Measurements from ENCODE around the gene PRICKLE4. TPM values are rescaled to one million over a fixed set of nuclear protein-coding genes. Genes with fewer than 3 reads are reported as not detected.
A peak's percentile ranks its signal among the peaks of the same experiment; 100 is the strongest.

PRICKLE4 gene
- total RNA-seq, 1 experiment from 2014 or later = 1.6 TPM

DNA sequence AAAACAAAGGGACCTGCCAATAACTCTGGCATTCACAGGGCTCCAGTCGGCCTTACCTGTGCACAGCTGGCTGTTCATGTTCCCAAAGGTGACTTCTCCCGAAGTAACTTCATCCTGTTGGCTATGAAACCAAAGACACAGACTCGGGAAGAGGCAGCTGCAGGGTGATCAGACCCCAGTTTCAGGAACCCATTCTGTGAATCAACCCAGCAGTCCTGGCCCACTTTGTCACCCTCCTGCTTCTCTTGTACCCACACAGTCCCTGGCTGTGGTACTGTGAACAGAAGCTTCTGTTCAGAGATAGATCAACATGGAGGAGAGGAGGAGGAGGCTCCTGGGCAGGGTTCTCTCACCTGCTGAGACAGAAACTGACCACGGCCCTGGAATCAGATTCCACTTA, 24.7 kb upstream of the PRICKLE4 start:
- POLR2A ChIA-PET = no interaction called here
- no peak overlapping the region for H3K27ac ChIP-seq (ENCODE audit: low read length)
- in situ Hi-C loops (cut with HindIII; ENCODE audit: low pct_unique_long_range_greater_than_20kb, low sequenced_read_pairs) (no loop called here), intact Hi-C loops (cut with micrococcal nuclease; ENCODE audit: unreplicated experiment) (no loop called here)
- DNase-seq (ENCODE audit: low read depth, low spot score) (no peak), ATAC-seq (peak; percentile 21; the same call in 1 of the 2 replicates)
- H3K36me3 ChIP-seq (ENCODE audit: control insufficient read depth, insufficient read depth, low read length) = no peaks in the 10 kb centered on the region
- no peaks in the 10 kb centered on the region for H3K27me3 ChIP-seq (ENCODE audit: control insufficient read depth, insufficient read depth, low read length)
- CTCF ChIA-PET = no interaction called here
- no peak overlapping the region for H3K4me3 ChIP-seq (ENCODE audit: low read depth in 2 of 2, low read length in 2 of 2)
- no peaks in the 10 kb centered on the region for H3K4me1 ChIP-seq (ENCODE audit: control insufficient read depth, insufficient read depth, low read length)
- H3K9me3 ChIP-seq (ENCODE audit: control insufficient read depth, insufficient read depth, low read depth, low read length) = no peaks in the 10 kb centered on the region
- BruUV-seq (replicated peaks) = no TSS peak
- TF ChIP-seq, protein P1, sequence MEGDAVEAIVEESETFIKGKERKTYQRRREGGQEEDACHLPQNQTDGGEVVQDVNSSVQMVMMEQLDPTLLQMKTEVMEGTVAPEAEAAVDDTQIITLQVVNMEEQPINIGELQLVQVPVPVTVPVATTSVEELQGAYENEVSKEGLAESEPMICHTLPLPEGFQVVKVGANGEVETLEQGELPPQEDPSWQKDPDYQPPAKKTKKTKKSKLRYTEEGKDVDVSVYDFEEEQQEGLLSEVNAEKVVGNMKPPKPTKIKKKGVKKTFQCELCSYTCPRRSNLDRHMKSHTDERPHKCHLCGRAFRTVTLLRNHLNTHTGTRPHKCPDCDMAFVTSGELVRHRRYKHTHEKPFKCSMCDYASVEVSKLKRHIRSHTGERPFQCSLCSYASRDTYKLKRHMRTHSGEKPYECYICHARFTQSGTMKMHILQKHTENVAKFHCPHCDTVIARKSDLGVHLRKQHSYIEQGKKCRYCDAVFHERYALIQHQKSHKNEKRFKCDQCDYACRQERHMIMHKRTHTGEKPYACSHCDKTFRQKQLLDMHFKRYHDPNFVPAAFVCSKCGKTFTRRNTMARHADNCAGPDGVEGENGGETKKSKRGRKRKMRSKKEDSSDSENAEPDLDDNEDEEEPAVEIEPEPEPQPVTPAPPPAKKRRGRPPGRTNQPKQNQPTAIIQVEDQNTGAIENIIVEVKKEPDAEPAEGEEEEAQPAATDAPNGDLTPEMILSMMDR (IDR thresholded peaks at IDR 0.05) = no peak
- TF ChIP-seq SIN3A (IDR thresholded peaks at IDR 0.05; ENCODE audit: borderline replicate concordance, insufficient read depth, low read depth, low read length) (no peak), POLR2AphosphoS5 (IDR thresholded peaks at IDR 0.05; ENCODE audit: low read depth, low read length) (no peak), TCF7L2 (IDR thresholded peaks at IDR 0.05; ENCODE audit: low read depth, low read length) (no peak)
- TF ChIP-seq, protein P2, sequence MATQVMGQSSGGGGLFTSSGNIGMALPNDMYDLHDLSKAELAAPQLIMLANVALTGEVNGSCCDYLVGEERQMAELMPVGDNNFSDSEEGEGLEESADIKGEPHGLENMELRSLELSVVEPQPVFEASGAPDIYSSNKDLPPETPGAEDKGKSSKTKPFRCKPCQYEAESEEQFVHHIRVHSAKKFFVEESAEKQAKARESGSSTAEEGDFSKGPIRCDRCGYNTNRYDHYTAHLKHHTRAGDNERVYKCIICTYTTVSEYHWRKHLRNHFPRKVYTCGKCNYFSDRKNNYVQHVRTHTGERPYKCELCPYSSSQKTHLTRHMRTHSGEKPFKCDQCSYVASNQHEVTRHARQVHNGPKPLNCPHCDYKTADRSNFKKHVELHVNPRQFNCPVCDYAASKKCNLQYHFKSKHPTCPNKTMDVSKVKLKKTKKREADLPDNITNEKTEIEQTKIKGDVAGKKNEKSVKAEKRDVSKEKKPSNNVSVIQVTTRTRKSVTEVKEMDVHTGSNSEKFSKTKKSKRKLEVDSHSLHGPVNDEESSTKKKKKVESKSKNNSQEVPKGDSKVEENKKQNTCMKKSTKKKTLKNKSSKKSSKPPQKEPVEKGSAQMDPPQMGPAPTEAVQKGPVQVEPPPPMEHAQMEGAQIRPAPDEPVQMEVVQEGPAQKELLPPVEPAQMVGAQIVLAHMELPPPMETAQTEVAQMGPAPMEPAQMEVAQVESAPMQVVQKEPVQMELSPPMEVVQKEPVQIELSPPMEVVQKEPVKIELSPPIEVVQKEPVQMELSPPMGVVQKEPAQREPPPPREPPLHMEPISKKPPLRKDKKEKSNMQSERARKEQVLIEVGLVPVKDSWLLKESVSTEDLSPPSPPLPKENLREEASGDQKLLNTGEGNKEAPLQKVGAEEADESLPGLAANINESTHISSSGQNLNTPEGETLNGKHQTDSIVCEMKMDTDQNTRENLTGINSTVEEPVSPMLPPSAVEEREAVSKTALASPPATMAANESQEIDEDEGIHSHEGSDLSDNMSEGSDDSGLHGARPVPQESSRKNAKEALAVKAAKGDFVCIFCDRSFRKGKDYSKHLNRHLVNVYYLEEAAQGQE (IDR thresholded peaks at IDR 0.05; ENCODE audit: insufficient read depth in 1 of 2, low read depth in 2 of 2, low read length in 1 of 2) = no peak

DNA sequence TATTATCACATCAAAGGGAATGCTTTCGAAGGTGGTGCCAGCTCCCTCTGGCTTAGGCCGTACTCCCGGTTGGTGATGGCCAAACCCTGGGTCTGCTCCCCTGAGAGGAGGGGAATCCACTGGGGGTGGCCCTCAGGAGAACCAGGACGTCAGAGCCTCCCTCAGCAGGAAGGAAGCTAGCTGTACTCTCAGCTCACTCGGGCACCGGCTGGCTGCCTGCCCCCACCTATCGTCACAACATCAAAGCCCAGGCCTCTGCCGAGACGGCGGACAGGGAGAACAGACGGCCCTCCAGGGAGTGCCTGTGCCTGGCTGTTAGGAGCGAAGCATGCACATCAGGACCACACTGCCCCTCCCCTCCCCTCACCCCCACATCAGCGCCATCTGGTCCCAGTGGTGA, 24.2 kb upstream of the PRICKLE4 start:
- TF ChIP-seq, protein P1 (IDR thresholded peaks at IDR 0.05) = no peak
- TF ChIP-seq, protein P2 (IDR thresholded peaks at IDR 0.05; ENCODE audit: insufficient read depth in 1 of 2, low read depth in 2 of 2, low read length in 1 of 2) = no peak
- ChIA-PET CTCF (no interaction called here), POLR2A (no interaction called here)
- intact Hi-C loops (cut with micrococcal nuclease; ENCODE audit: unreplicated experiment) = no loop called here
- Histone ChIP-seq H3K4me1 (ENCODE audit: control insufficient read depth, insufficient read depth, low read length) (no peaks in the 10 kb centered on the region), H3K9me3 (ENCODE audit: control insufficient read depth, insufficient read depth, low read depth, low read length) (no peaks in the 10 kb centered on the region), H3K27ac (ENCODE audit: low read length) (no peak overlapping the region), H3K4me3 (ENCODE audit: low read depth in 2 of 2, low read length in 2 of 2) (no peak overlapping the region), H3K36me3 (ENCODE audit: control insufficient read depth, insufficient read depth, low read length) (no peaks in the 10 kb centered on the region), H3K27me3 (ENCODE audit: control insufficient read depth, insufficient read depth, low read length) (no peaks in the 10 kb centered on the region)
- in situ Hi-C loops (cut with HindIII; ENCODE audit: low pct_unique_long_range_greater_than_20kb, low sequenced_read_pairs) = no loop called here
- no peak for DNase-seq (ENCODE audit: low read depth, low spot score)
- ATAC-seq = no peak
- no TSS peak for BruUV-seq (replicated peaks)

All from Panc1 (cell line).